GM19468 (cell line): Measurements from ENCODE around the gene RICTOR.

Source experiments
- ATAC-seq: cut with Tn5 transposase; IDR thresholded peaks from one replicate; pipeline ENCODE4 v1.9.1; 2021; ENCODE audit warnings: mild to moderate bottlenecking, moderate library complexity, moderate number of reproducible peaks; ENCODE audit not compliant: unreplicated experiment; ENCODE audit errors: extremely low read depth

RICTOR gene

DNA sequence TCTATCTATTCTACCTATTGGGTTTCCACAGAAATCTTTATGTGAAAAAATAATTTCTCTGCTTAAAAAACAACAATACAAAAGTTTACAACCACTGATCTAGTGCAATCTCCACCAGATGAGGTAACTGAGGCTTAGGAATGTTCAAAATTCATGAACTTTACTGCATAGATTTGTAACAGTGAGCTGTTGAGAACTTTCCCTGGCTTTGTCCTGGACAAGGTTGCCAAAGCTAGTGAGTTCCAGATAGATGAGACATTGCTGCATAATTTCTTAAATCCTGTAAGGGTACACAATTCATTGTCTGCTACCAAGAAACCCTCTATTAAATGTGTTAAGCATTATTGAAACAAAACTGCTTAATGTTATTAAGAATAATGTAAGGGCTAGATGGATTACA lies 125.7 kb downstream of the RICTOR start:
- ATAC-seq = no peak

GRCh38 chr5:38944282-38944681 lies 129.9 kb downstream of the RICTOR start:
- no peak for ATAC-seq

GRCh38 chr5:38941912-38942311 lies 132.3 kb downstream of the RICTOR start:
- ATAC-seq = no peak

GRCh38 chr5:38940230-38940858 lies 133.9 kb downstream of the RICTOR start:
- ATAC-seq = no peak

DNA sequence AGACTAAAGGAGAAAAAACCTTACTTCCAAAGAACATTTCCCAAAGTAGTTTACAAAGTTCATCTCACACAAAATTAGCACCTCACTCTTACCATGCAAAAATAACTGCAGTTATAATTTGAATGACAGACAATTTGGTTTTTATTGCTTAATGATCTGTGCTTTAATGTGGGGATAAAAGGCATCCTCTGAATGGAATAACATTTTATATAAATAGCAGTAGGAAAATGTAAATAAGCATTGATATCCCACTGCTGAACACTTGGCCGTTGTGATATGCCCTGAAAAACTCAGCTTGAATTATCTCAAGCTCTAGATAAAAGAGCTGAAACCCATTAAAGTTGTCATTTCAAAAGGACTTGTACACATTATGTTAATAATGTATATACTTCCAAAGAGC lies 135.2 kb downstream of the RICTOR start:
- ATAC-seq = no peak

DNA sequence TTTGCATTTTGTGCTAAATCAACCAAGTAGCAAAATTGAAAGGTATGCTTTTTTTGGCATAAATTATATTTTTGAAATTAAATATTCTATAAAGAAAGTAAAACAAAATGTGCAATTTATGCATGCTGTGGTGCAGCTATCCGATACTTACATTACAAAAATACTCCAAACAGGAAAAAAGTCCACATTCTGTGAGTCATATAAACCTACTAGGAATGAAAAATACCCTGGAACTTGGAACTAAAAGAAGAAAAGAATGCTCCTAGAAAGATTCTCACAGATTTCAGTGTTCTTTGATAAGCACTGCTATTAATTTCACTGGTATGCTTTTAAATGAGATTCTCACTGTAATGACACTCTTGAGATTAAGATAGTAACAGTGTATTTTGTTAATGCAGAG lies 135.8 kb downstream of the RICTOR start:
- no peak for ATAC-seq

DNA sequence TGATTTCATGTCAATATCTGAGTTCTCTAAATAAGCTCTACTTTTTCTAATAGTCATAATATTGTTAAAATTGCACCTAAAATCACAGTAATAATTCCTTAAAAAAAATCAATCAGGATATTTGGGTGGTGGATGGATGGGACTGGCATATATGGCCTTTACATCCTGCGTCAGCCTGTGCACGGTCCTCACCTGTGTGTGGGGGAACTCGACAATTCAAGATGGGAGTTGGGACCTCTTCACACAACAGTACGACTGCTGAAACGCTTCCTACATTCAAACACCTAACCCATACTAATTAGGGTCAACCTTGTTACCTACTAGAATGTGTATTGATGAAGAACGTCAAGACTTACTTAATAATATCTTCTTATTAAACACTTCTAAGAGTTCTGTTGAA lies 137.9 kb downstream of the RICTOR start:
- no peak for ATAC-seq

GRCh38 chr5:38935437-38935836 lies 138.8 kb downstream of the RICTOR start:
- ATAC-seq = no peak

DNA sequence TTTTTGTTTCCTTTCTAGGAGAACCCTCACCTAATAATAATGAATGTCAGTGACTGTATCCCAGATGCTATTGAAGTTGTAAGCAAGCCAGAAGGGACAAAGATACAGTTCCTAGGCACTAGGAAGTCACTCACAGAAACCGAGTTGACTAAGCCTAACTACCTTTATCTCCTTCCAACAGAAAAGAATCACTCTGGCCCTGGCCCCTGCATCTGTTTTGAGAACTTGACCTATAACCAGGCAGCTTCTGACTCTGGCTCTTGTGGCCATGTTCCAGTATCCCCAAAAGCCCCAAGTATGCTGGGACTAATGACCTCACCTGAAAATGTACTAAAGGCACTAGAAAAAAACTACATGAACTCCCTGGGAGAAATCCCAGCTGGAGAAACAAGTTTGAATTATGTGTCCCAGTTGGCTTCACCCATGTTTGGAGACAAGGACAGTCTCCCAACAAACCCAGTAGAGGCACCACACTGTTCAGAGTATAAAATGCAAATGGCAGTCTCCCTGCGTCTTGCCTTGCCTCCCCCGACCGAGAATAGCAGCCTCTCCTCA lies 141.3 kb downstream of the RICTOR start:
- ATAC-seq = no peak

DNA sequence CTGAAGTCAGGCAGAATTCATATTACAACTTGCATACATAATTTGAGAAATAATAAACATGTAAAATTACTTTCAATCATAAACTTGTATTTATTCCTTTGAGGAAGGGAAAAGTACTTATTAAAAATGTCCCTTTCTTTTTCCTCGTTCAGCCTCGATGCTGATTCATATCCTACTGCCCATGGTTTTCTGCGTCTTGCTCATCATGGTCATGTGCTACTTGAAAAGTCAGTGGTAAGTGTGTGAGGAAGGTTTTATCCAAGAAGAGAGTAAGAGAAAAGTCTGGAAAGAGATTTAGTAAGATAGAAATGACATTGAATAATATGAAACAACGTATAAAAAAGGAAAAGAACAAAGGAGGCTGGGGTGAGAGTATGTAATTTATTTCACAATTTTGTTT lies 142.5 kb downstream of the RICTOR start:
- ATAC-seq = no peak

DNA sequence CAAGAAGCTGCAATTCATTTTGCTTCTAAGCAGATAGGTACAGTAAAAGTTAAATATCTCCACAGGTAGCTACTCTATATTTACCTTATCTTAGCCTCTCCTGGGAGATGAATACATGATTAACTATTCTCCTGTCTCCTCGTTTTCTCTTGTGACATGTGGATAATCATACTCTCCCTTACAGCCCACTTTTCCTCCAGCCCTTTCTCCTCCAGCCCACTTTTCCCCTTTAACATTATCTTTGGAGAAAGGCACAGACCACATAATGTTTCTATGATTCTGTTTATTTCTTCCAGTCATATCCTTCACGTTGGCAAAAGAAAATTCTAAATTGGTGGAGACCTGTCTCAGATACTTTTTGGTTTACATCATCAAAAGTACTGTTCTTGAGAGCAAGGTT lies 144.4 kb downstream of the RICTOR start:
- ATAC-seq = no peak

DNA sequence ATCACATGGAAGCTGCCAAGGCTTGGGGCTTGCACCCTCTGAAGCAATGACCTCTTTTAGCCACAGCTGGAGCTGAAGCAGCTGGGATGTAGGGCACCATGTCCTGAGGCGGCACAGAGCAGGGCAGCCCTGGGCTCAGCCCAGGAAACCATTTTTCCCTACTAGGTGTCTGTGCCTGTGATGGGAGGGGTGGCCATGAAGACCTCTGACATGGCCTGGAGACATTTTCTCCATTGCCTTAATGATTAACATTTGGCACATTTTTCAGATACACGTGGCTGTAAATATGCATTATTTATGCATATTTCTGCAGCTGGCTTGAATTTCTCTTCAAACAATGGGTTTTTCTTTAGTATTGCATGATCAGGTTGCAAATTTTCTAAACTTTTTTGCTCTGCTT lies 146.7 kb downstream of the RICTOR start:
- ATAC-seq = no peak

- no peak for ATAC-seq
These were observed 148.1 kb downstream of the RICTOR start for GRCh38 chr5:38926121-38926520.

GRCh38 chr5:38925154-38925925 lies 148.9 kb downstream of the RICTOR start:
- no peak for ATAC-seq

DNA sequence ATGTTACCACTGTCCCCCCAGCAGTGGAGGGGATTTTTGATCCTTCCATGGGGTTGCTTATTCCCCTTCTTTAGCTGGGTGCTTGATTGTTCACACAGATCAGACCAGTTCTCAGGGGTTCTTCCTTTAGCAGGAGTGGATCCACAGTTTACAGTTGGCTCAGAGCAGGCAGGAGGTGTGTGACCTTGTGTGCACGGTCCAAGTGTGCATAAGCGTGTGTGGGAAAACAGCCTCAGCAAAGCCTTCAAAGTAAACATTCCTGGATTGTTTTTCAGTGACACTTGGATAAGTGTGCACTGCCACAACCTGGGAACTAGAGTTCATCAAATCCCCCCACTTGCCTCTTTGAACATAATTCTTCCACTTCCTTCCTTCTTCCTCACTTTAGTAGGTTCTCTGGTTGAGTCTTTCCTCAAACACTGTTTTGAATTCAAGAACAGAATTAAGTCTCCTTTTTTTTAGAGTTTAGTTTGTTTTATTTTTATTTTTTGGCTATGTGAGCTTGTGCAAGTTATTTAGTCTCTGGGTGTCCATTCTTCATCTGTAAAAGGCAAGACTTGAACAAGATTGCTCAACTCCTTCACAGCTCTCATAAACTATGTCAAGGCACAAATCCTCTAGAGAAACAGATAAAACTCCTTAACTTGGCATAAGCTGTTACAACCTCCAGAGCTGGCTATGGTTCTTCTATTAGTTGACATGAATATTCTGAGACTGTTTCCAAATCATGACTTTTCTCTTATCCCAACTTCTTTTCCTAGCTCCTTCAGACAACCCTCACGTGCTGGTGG lies 150.3 kb downstream of the RICTOR start:
- ATAC-seq = no peak

DNA sequence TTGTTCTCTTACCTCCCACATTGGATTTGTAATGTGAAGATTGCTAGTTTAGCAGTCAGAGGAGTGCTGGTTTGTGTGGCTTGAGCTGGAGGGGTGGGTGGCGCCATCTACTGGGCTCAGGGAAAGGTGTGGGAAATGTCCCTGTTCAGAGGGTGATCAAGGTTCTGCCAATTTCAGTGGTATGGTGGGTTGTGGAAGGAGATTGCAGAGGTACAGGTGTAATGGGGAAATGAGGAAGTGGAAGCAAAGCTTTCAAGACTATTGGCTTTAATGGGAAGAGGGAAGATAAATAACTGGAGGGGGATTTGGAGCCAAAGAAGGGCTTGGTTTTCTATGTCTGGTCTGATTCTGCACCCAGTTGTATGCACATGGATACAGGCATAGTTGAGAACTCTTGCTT lies 152.0 kb downstream of the RICTOR start:
- no peak for ATAC-seq

DNA sequence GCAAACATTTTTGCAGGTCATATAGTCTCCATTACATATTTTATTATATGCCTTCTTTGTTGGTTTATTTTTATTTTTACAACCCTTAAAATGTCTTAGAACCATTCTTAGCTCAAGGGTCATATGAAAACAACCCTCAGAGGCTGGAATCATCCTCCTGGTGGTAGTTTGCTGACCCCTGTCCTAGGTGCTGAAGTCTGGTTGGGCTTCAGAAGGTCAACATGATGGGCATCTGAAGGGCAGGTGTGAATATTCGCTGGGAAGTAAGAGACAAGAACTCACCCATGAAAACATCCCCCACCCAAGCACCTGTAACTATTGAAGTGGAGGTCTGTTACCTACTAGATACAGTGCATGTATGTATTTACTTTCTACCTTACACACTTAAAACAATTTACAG lies 153.0 kb downstream of the RICTOR start:
- ATAC-seq = no peak

DNA sequence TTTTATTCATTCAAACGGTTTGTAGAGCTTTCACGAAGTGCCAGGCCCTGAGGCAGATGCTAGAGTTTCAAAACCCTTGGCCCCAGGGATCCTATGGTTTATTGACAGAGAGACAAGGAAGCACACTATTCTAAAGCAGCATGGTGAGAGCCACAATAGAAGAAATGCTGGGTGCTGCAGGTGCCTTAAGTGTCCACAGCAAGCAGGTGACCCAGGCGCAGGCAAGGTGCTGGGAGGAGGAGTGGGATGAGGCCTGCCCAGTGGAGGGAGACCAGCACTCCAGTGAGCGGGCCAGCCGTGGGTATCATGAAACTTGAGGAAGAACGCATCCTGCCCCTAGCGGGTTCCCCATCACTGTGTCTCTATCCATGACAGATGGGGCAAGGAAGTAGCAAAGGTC lies 157.4 kb downstream of the RICTOR start:
- ATAC-seq = no peak

GRCh38 chr5:38913714-38914113 lies 160.5 kb downstream of the RICTOR start:
- ATAC-seq = no peak

DNA sequence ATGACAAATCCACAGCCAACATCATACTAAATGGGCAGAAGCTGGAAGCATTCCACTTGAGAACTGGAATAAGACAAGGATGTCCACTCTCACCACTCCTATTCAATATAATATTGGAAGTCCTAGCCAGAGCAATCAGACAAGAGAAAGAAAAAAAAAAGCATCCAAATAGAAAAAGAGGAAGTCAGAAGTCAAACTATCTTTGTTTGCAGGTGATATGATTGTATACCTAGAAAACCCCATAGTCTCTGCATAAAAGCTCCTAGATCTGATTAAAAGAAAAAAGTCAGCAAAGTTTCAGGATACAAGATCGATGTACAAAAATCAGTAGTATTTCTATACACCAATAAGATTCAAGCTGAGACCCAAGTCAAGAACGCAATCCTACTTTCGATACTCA lies 162.3 kb downstream of the RICTOR start:
- no peak for ATAC-seq

- ATAC-seq = no peak
These were observed 167.7 kb downstream of the RICTOR start for GRCh38 chr5:38906503-38906902.
